HepG2 (cell line): ENCODE results near the gene CAPN14. TPM values are rescaled to one million over a fixed set of nuclear protein-coding genes. Genes with fewer than 3 reads are reported as not detected.

Experiments used
- ATAC-seq: fragments of 200-7000 bp; cut with Tn5 transposase; 3 replicates; pipeline ENCODE4 v1.9.1; 2020; ENCODE audit warnings: mild to moderate bottlenecking, moderate library complexity
- Bru-seq: library from RNA; stranded (reverse); fragments of 400-500 nt; gene quantifications from one replicate; lab custom pipeline; 2021; lab: Mats Ljungman, UMichigan
- BruChase-seq, 2 experiments: library from RNA; stranded (reverse); fragments of 400-500 nt; gene quantifications; one replicate each; lab custom pipeline; 2021; lab: Mats Ljungman, UMichigan
- BruUV-seq: library from RNA; stranded (reverse); fragments of 400-500 nt; replicated peaks from 2 replicates; lab custom pipeline; 2021; lab: Mats Ljungman, UMichigan
- CTCF ChIA-PET: fragments of 300-600 bp; formaldehyde crosslinking; extraction: SDS; loops from one replicate; lab custom pipeline; 2021; ENCODE audit warnings: low total read pairs, inconsistent platforms, low intra/inter-chr PET ratio; lab: Yijun Ruan, JAX
- POLR2A ChIA-PET: fragments of 350-600 bp; sonication (Branson Sonifier 250); formaldehyde crosslinking; loops from one replicate; lab custom pipeline; 2020; ENCODE audit warnings: antibody characterized with exemption, inconsistent platforms; lab: Yijun Ruan, JAX
- DNase-seq: peaks from one replicate; pipeline ENCODE4 v3.0.0-alpha.2; 2015; ENCODE audit warnings: low spot score
- FAIRE-seq: peaks from 3 replicates; lab custom pipeline; 2011; peaks lifted over from hg19 to GRCh38; lab: Jason Lieb, UNC
- H2AFZ ChIP-seq: one replicate; pipeline ENCODE4 v1.6.1; 2011; ENCODE audit warnings: low read length, inconsistent platforms
- H3K27ac ChIP-seq: fragments of 300-600 bp; 3 replicates; pipeline ENCODE4 v1.8.0; 2011; ENCODE audit warnings: mixed run types, mild to moderate bottlenecking, mixed read lengths, low read length, inconsistent platforms; ENCODE audit not compliant: insufficient read depth; ENCODE audit errors: extremely low read length
- H3K27me3 ChIP-seq, 2 experiments: fragments of 200-600 bp in 1 of 2; 2 replicates in 1 of 2; 3 replicates in 1 of 2; pipeline versions ENCODE4 v1.6.0 to v1.8.0; 2011; ENCODE audit warnings: low read length in 2 of 2, mild to moderate bottlenecking in 2 of 2, moderate library complexity in 2 of 2, inconsistent platforms in 1 of 2; ENCODE audit not compliant: insufficient read depth in 2 of 2, control insufficient read depth in 1 of 2
- H3K36me3 ChIP-seq, 2 experiments: fragments of 200-600 bp in 1 of 2; replicated peaks in 1 of 2; 2 replicates in 1 of 2; 3 replicates in 1 of 2; pipeline versions ENCODE4 v1.5.1 to v1.8.0; 2011; ENCODE audit warnings: low read length in 2 of 2, inconsistent platforms in 1 of 2; ENCODE audit not compliant: insufficient read depth in 2 of 2, control insufficient read depth in 1 of 2
- H3K4me1 ChIP-seq: 2 replicates; pipeline ENCODE4 v1.5.1; 2012; ENCODE audit warnings: low read length, inconsistent platforms; ENCODE audit not compliant: insufficient read depth
- H3K4me2 ChIP-seq: 2 replicates; pipeline ENCODE4 v1.6.0; 2011; ENCODE audit warnings: low read depth, low read length, inconsistent platforms
- H3K4me3 ChIP-seq, 3 experiments: fragments of 200-600 bp in 1 of 3; sonication (generic), shearing (Covaris generic) in 1 of 3; replicated peaks in 1 of 3; 2 replicates each; pipeline ENCODE4 v1.5.1; 2011 to 2016; ENCODE audit warnings: low read length in 3 of 3, inconsistent platforms in 2 of 3, low read depth in 2 of 3, mild to moderate bottlenecking in 2 of 3, control low read depth in 1 of 3, mixed read lengths in 1 of 3; ENCODE audit not compliant: insufficient read depth in 1 of 3
- H3K79me2 ChIP-seq: one replicate; pipeline ENCODE4 v1.6.1; 2011; ENCODE audit warnings: low read length, inconsistent platforms; ENCODE audit not compliant: insufficient read depth
- H3K9ac ChIP-seq: 2 replicates; pipeline ENCODE4 v1.6.0; 2011; ENCODE audit warnings: mild to moderate bottlenecking, low read depth, low read length, inconsistent platforms; ENCODE audit not compliant: insufficient read depth
- H3K9me3 ChIP-seq: 2 replicates; pipeline ENCODE4 v1.5.1; 2012; ENCODE audit warnings: mild to moderate bottlenecking, low read length
- H4K20me1 ChIP-seq: 2 replicates; pipeline ENCODE4 v1.6.0; 2011; ENCODE audit warnings: inconsistent platforms, mild to moderate bottlenecking, low read length, moderate library complexity; ENCODE audit not compliant: insufficient read depth
- ARID2 ChIP-seq: sonication (generic); formaldehyde crosslinking; IDR thresholded peaks from 2 replicates; pipeline ENCODE4 v1.8.1; 2022; ENCODE audit warnings: mild to moderate bottlenecking, missing genetic modification reagents, borderline replicate concordance
- FOXP1 ChIP-seq, 2 experiments: fragments of 450-650 bp in 1 of 2; IDR thresholded peaks; 2 replicates each; pipeline ENCODE4 v1.6.1; 2017 to 2018; ENCODE audit warnings: antibody characterized with exemption in 1 of 2
- HIVEP1 ChIP-seq: sonication (generic); formaldehyde crosslinking; IDR thresholded peaks from 2 replicates; pipeline ENCODE4 v1.4.0; 2020; ENCODE audit warnings: mild to moderate bottlenecking, missing genetic modification reagents
- ISX ChIP-seq: sonication (generic); formaldehyde crosslinking; conservative IDR thresholded peaks from 2 replicates; pipeline ENCODE4 v1.5.0; 2020; ENCODE audit warnings: missing genetic modification reagents
- KDM1A ChIP-seq: IDR thresholded peaks from 2 replicates; pipeline ENCODE4 v1.6.1; 2016; ENCODE audit warnings: missing compliant biosample characterization
- KLF16 ChIP-seq, 2 experiments: sonication (generic) in 1 of 2; formaldehyde crosslinking in 1 of 2; IDR thresholded peaks; 2 replicates each; pipeline versions ENCODE4 v1.6.1 to v1.8.0; 2016 to 2023; ENCODE audit warnings: missing genetic modification reagents in 2 of 2, missing compliant biosample characterization in 1 of 2
- MTA1 ChIP-seq: sonication (generic); formaldehyde crosslinking; IDR thresholded peaks from 2 replicates; pipeline ENCODE4 v1.4.0; 2020; ENCODE audit warnings: missing genetic modification reagents, mild to moderate bottlenecking, borderline replicate concordance
- NR2C2 ChIP-seq: sonication (generic); formaldehyde crosslinking; IDR thresholded peaks from 2 replicates; pipeline ENCODE4 v1.4.0; 2020; ENCODE audit warnings: missing genetic modification reagents, mild to moderate bottlenecking, moderate library complexity, borderline replicate concordance
- NR2F1 ChIP-seq, 2 experiments: fragments of 450-650 bp in 1 of 2; formaldehyde crosslinking in 1 of 2; IDR thresholded peaks; 2 replicates each; pipeline versions ENCODE4 v1.5.0 to v1.6.1; 2016 to 2020; ENCODE audit warnings: mild to moderate bottlenecking in 1 of 2, missing compliant biosample characterization in 1 of 2, missing genetic modification reagents in 1 of 2, moderate library complexity in 1 of 2
- NRL ChIP-seq: sonication (generic); formaldehyde crosslinking; IDR thresholded peaks from 2 replicates; pipeline ENCODE4 v1.5.0; 2020; ENCODE audit warnings: missing genetic modification reagents, mild to moderate bottlenecking, moderate library complexity, borderline replicate concordance
- PRMT3 ChIP-seq: sonication (generic); formaldehyde crosslinking; IDR thresholded peaks from 2 replicates; pipeline ENCODE4 v1.8.1; 2022; ENCODE audit warnings: low read depth, mild to moderate bottlenecking, moderate library complexity, missing genetic modification reagents, borderline replicate concordance
- STAG1 ChIP-seq: sonication (generic); formaldehyde crosslinking; IDR thresholded peaks from 2 replicates; pipeline ENCODE4 v1.4.0; 2020; ENCODE audit warnings: missing genetic modification reagents
- TOPORS ChIP-seq: sonication (generic); formaldehyde crosslinking; IDR thresholded peaks from 2 replicates; pipeline ENCODE4 v1.8.0; 2023; ENCODE audit warnings: mild to moderate bottlenecking, missing genetic modification reagents
- ZNF614 ChIP-seq: IDR thresholded peaks from 2 replicates; pipeline ENCODE4 v1.6.1; 2018; ENCODE audit warnings: missing biosample characterization, missing genetic modification reagents, inconsistent platforms, borderline replicate concordance
- ZNF788 ChIP-seq: sonication (generic); formaldehyde crosslinking; IDR thresholded peaks from 2 replicates; pipeline ENCODE4 v1.5.0; 2020; ENCODE audit warnings: mild to moderate bottlenecking, missing genetic modification reagents, borderline replicate concordance
- WGBS: methylation state at CpG from one replicate; pipeline ENCODE4 v1.1.6; 2017; ENCODE audit warnings: low lambda C conversion rate; 5-methylcytosine and 5-hydroxymethylcytosine counted together
- in situ Hi-C: cut with HindIII; loops from 2 replicates; pipeline ENCODE4 v1.10.0; 2017; ENCODE audit warnings: low pct_unique_long_range_greater_than_20kb; ENCODE audit not compliant: extremely low pct_ligation_motif_present
- intact Hi-C: fragments of 100-400 bp; cut with micrococcal nuclease; formaldehyde crosslinking; loops from one replicate; pipeline ENCODE4 v1.10.0; 2022; ENCODE audit not compliant: unreplicated experiment
- long read RNA-seq, 2 experiments: library from RNA in 1 of 2; library from polyadenylated mRNA in 1 of 2; stranded (forward) in 1 of 2; unstranded in 1 of 2; transcript quantifications; one replicate each; pipeline ENCODE4 v2.0.0, GENCODE V29; 2019 to 2022
- polyA minus RNA-seq, 3 experiments: library from RNA; depleted of rRNA, polyadenylated mRNA; stranded (reverse); fragments of >200 nt; gene quantifications; 2 replicates each; pipeline ENCODE4 v1.2.3, GENCODE V29; 2011; ENCODE audit warnings: low replicate concordance in 1 of 3
- polyA plus RNA-seq, 8 experiments: library from polyadenylated mRNA; depleted of rRNA in 3 of 8; stranded (reverse) in 7 of 8; unstranded in 1 of 8; fragments of >200 nt; fragmentation: Illumina TruSeq in 4 of 8; extraction: Trizol in 4 of 8; gene quantifications; 2 replicates each; pipeline versions ENCODE4 v1.2.1 to v1.2.3, GENCODE V29; 2011 to 2016; ENCODE audit warnings: low read depth in 4 of 8, missing spikeins in 1 of 8, mixed read lengths in 1 of 8; ENCODE audit not compliant: insufficient read depth in 1 of 8
- total RNA-seq, 5 experiments: library from RNA; depleted of rRNA; stranded (reverse); fragments of >200 nt; fragmentation: Illumina TruSeq; extraction: Trizol; gene quantifications; 2 replicates each; pipeline ENCODE4 v1.2.3, GENCODE V29; 2016; ENCODE audit warnings: low read depth in 1 of 5
- TF ChIP-seq, protein P1 (sequence below): sonication (generic); formaldehyde crosslinking; IDR thresholded peaks from 2 replicates; pipeline ENCODE4 v1.9.0; 2021; ENCODE audit warnings: missing genetic modification reagents, mild to moderate bottlenecking, borderline replicate concordance

CAPN14 gene, protein sequence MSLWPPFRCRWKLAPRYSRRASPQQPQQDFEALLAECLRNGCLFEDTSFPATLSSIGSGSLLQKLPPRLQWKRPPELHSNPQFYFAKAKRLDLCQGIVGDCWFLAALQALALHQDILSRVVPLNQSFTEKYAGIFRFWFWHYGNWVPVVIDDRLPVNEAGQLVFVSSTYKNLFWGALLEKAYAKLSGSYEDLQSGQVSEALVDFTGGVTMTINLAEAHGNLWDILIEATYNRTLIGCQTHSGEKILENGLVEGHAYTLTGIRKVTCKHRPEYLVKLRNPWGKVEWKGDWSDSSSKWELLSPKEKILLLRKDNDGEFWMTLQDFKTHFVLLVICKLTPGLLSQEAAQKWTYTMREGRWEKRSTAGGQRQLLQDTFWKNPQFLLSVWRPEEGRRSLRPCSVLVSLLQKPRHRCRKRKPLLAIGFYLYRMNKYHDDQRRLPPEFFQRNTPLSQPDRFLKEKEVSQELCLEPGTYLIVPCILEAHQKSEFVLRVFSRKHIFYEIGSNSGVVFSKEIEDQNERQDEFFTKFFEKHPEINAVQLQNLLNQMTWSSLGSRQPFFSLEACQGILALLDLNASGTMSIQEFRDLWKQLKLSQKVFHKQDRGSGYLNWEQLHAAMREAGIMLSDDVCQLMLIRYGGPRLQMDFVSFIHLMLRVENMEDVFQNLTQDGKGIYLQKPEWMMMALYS
- total RNA-seq (2016; rRNA removed; fragmentation: Illumina TruSeq; extraction: Trizol), result not detected in 2 replicates
- not detected in 2 replicates for total RNA-seq (2016; cell fraction: cytosol; rRNA removed; fragmentation: Illumina TruSeq; extraction: Trizol; ENCODE audit: low read depth)
- not detected in 2 replicates for total RNA-seq (2016; cell fraction: insoluble cytoplasmic fraction; rRNA removed; fragmentation: Illumina TruSeq; extraction: Trizol)
- not detected in 2 replicates for total RNA-seq (2016; cell fraction: membrane; rRNA removed; fragmentation: Illumina TruSeq; extraction: Trizol)
- not detected in 2 replicates for total RNA-seq (2016; cell fraction: nucleus; rRNA removed; fragmentation: Illumina TruSeq; extraction: Trizol)
- not detected in 2 replicates for polyA plus RNA-seq (2011; rRNA removed)
- not detected in 2 replicates for polyA plus RNA-seq (2011; cell fraction: cytosol; rRNA removed)
- polyA plus RNA-seq (2011; cell fraction: nucleus; rRNA removed), result not detected in 2 replicates
- polyA plus RNA-seq (2012), result not detected in 2 replicates
- polyA plus RNA-seq (2016; cell fraction: cytosol; fragmentation: Illumina TruSeq; extraction: Trizol; ENCODE audit: low read depth), result not detected in 2 replicates
- polyA plus RNA-seq (2016; cell fraction: insoluble cytoplasmic fraction; fragmentation: Illumina TruSeq; extraction: Trizol; ENCODE audit: low read depth), result not detected in 2 replicates
- not detected in 2 replicates for polyA plus RNA-seq (2016; cell fraction: membrane; fragmentation: Illumina TruSeq; extraction: Trizol; ENCODE audit: low read depth)
- not detected in 2 replicates for polyA plus RNA-seq (2016; cell fraction: nucleus; fragmentation: Illumina TruSeq; extraction: Trizol; ENCODE audit: insufficient read depth, low read depth)
- polyA minus RNA-seq (2011; rRNA and poly(A)+ RNA removed; ENCODE audit: low replicate concordance), result not detected in 2 replicates
- not detected in 2 replicates for polyA minus RNA-seq (2011; cell fraction: cytosol; rRNA and poly(A)+ RNA removed)
- not detected in 2 replicates for polyA minus RNA-seq (2011; cell fraction: nucleus; rRNA and poly(A)+ RNA removed)
- Bru-seq, nascent RNA, result not detected
- not detected for BruChase-seq, experiment 1, labeled RNA remaining after a 6-hour chase
- BruChase-seq, experiment 2, labeled RNA remaining after a 2-hour chase, result not detected
- long read RNA-seq, experiment 1, result 0 reads
- long read RNA-seq, experiment 2, result 0 reads

DNA sequence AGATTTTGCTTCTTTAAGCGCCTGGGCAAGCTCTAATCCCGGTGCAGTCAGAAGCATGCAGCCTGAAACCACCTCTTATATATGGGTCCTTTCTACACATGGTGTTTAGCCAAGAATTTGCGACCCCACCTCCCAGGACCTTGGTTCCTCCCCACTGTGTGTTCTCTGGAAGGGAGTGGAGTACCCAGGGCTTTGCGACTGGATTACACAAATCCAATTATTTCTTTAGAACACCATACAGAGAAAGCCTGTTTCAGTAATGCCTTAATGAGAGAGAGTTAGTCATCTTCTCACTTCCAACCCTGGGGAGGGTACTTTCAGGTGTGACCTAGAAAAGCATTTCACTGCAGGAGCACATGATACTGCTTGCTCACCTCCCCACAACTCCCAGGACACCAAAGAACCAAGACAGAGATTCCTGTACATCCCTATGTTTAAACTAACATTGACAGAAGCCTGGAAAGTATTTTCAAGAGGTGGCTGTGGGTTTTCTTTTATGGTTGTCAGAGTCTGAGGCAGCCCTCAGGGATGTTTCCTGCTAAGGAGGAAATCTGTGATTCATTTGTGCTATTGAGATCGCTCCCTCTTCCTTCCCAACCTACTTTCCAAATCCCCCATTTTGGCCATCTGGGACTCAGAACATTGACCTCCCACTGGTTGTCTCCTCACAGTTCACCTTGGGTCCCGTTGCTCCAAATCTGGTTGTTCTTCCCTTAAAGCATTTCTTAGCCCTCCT is at the start of gene CAPN14:
CAPN14 (minus strand) TSS at position 51 of the 736 bp plus-strand sequence. CDS start 12,068 bp downstream, outside the sequence.
- WGBS, result 27% methylated on average over 6 of the region's 6 CpGs
- no peaks in the 10 kb centered on the region for H4K20me1 ChIP-seq
- H3K4me2 ChIP-seq, result no peak within 1 kb of the TSS
- H3K9me3 ChIP-seq, result no peaks in the 10 kb centered on the region
- TF ChIP-seq NR2F1 (CRISPR knock-in tag; IDR thresholded peaks at IDR 0.05), result no peak
- TF ChIP-seq NRL (CRISPR knock-in tag), result no peak
- no peak for TF ChIP-seq PRMT3 (CRISPR knock-in tag)
- no peak for TF ChIP-seq ARID2 (CRISPR knock-in tag)
- no peak for TF ChIP-seq ZNF788
- TF ChIP-seq ISX (CRISPR knock-in tag), result no peak
- TF ChIP-seq ZNF614 (CRISPR knock-in tag), result no peak
- no peak for TF ChIP-seq NR2C2 (CRISPR knock-in tag)
- TF ChIP-seq KDM1A (CRISPR knock-in tag), result no peak
- no peak for TF ChIP-seq TOPORS (CRISPR knock-in tag)
- TF ChIP-seq, protein P1, sequence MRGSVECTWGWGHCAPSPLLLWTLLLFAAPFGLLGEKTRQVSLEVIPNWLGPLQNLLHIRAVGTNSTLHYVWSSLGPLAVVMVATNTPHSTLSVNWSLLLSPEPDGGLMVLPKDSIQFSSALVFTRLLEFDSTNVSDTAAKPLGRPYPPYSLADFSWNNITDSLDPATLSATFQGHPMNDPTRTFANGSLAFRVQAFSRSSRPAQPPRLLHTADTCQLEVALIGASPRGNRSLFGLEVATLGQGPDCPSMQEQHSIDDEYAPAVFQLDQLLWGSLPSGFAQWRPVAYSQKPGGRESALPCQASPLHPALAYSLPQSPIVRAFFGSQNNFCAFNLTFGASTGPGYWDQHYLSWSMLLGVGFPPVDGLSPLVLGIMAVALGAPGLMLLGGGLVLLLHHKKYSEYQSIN (CRISPR knock-in tag), result no peak
- TF ChIP-seq KLF16 (CRISPR knock-in tag; IDR thresholded peaks at IDR 0.05), result no peak
- TF ChIP-seq HIVEP1 (CRISPR knock-in tag), result no peak
- no peak for TF ChIP-seq STAG1 (CRISPR knock-in tag)
- TF ChIP-seq FOXP1 (IDR thresholded peaks at IDR 0.05), result no peak
- TF ChIP-seq FOXP1 (CRISPR knock-in tag; IDR thresholded peaks at IDR 0.05), result no peak
- no peak for TF ChIP-seq MTA1 (CRISPR knock-in tag)
- TF ChIP-seq, all 625 proteins: peak for 0
- H3K79me2 ChIP-seq, result no peaks in the 10 kb centered on the region
- no peak within 1 kb of the TSS for H3K27ac ChIP-seq
- H3K36me3 ChIP-seq, result no peaks in the 10 kb centered on the region
- in situ Hi-C loops, result no loop called here
- H3K4me3 ChIP-seq, result no peak within 1 kb of the TSS
- CTCF ChIA-PET, result no interaction called here
- H3K4me1 ChIP-seq, result no peaks in the 10 kb centered on the region
- peaks cover 0 to 32% of the 10 kb centered on the region in 2 experiments; a peak in 3 of 5 replicates for H3K27me3 ChIP-seq
- intact Hi-C loops, result no loop called here
- ATAC-seq (no peak), FAIRE-seq (no peak), DNase-seq (no peak)
- no TSS peak for BruUV-seq
- POLR2A ChIA-PET, result no interaction called here
- no peak within 1 kb of the TSS for H3K9ac ChIP-seq
- no peak within 1 kb of the TSS for H2AFZ ChIP-seq
